Right lobe of liver (tissue), 4 donors: ENCODE data around the gene HIF3A.

Experiments
- CTCF ChIP-seq, 4 donors: fragments of 200-600 bp in 3 of 4; fragments of 450-650 bp in 1 of 4; IDR thresholded peaks; one replicate each; pipeline versions ENCODE4 v1.5.1 to v1.8.0; 2016 to 2022; ENCODE audit warnings: antibody characterized with exemption in 4 of 4, mild to moderate bottlenecking in 2 of 4
- POLR2A ChIP-seq: fragments of 450-650 bp; IDR thresholded peaks from one replicate; pipeline ENCODE4 v1.6.1; 2017; ENCODE audit warnings: antibody characterized with exemption, mild to moderate bottlenecking
- donor health status: DM: no; HTN: no; CAD: no.
- donor health status: DM: no; HTN: no; CAD: no.
- donor health status: DM: no; HTN: yes; CAD: no.

GRCh38 chr19:46311444-46311843, 14.6 kb downstream of the HIF3A start:
- TF ChIP-seq CTCF (IDR thresholded peaks at IDR 0.05) (no peak), POLR2A (no peak)
